22Rv1 (cell line): ENCODE data around the gene SCGB1D1.

Experiments used
- CTCF ChIP-seq: fragments of 450-650 bp; IDR thresholded peaks from 2 replicates; pipeline ENCODE4 v1.5.1; 2017; ENCODE audit warnings: mild to moderate bottlenecking
- ZFX ChIP-seq: fragments of 450-650 bp; IDR thresholded peaks from 2 replicates; pipeline ENCODE4 v1.6.1; 2017; ENCODE audit warnings: antibody characterized with exemption, borderline replicate concordance

- no peak for TF ChIP-seq CTCF
- TF ChIP-seq ZFX, result no peak
These were observed 11.4 kb downstream of the SCGB1D1 start for GRCh38 chr11:62201376-62201775.
